ENCODE results near the gene TSPAN12. TPM values are rescaled to one million over a fixed set of nuclear protein-coding genes. Genes with fewer than 3 reads are reported as not detected.

The TSPAN12 gene
- total RNA-seq, 1 experiment from 2014 or later, result 17.7 TPM

DNA sequence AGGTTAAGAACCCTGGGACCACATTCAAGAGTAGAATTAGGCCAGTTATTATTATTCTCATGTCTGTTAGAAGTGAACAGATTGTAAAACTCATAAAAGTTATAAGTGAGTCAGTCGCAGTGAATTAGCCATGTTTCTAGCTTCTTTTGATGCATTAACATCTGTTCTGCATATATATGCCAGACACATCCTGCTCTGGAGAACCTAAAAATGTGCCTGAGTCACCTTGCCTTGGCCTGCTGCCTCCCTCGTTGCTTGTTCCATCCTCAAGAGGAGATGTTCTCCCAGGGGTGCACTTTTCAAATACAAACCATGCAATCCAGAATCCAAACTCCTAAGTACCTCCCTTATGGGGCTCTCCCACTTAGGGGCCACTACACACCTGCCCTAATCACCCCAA, 14.8 kb downstream of the TSPAN12 start:
- DNase-seq (ENCODE audit: low read depth), result peak; percentile 11

- no peak for DNase-seq (ENCODE audit: low read depth)
These were observed 15.8 kb downstream of the TSPAN12 start for GRCh38 chr7:120842121-120842621.

- no peak for DNase-seq (ENCODE audit: low read depth)
These were observed 16.3 kb downstream of the TSPAN12 start for GRCh38 chr7:120841608-120842007.

DNA sequence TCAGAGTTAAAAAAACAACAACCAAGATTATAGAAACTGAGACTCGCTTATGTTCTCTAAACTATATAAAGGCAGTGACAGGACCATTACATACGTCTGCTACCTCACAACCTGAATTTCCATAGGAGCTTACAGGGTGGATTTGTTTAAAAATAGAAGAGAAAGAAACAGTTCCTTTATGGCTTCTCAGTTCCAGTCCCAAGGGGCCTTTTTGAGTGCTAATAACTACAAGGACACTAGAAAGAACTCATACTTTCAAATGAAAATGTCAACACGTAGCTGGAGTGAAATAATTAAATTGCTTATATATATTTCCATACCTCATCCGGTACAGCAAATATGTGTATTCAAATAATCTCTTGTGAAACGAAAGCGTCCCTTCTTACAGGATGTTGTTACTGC, 19.7 kb downstream of the TSPAN12 start:
- DNase-seq (ENCODE audit: low read depth), result no peak

DNA sequence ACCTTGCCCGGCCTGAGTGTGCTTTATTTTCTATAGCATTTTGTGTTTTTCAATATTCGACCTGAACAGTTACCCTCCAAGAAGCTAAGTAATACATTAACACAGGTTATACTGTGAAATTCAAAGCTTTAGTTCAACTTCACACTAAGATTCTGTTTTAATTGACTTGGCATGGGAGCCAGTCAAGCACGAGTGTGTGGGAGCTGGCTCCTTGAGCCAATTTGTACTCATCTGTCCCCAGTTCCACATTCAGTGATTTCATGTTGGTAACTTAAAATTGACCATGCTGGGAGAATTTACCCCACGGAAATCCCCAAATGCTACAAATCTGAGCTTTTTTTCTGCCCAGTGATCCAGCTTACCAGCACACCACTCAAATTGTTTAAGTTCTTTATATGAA, 20.3 kb downstream of the TSPAN12 start:
- DNase-seq (ENCODE audit: low read depth), result no peak

DNA sequence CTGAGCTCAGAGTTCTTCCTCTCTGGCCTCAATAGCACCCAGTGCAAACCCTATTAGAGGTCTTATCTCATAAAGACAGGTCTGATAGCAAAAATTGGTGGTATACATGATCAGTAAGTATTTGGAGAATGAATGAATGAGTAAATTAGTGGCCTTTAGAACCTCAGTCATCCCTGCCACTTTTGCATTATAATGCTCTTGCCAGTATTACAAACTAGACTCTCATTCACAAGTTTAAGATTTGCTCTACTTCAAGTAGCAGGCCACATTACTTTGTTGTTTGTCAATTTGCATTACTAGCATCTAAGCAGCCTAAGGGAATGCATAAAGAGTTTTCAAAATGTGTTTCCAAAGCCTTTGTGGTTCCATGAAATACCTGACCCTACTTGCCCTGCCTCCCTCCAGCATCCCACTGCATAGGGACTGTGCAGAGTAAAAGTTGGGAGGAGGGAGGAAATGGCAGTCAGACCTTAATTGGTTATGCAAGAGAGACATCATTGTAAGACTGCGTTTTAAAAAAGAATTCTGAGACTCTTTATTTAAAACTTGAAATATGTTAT, 21.3 kb downstream of the TSPAN12 start:
- no peak for DNase-seq (ENCODE audit: low read depth)

DNA sequence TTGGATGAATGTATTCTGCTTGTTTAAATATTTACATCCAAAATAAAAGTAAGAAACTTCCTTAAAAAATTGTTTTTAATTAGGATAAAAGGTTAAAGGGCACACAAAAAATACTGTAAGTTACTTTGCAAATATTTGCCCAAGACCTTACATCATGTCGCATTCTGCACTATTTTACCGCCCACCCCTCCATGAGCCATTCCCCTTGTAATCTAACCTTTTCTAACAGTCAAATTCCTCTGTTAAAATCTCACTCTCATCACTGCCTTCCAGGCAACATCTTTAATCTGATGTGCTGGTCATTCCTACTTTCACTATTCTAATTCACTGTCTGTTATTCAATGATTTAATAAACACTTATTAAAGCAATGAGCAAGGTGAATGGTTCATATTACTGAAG, 23.2 kb downstream of the TSPAN12 start:
- no peak for DNase-seq (ENCODE audit: low read depth)

GRCh38 chr7:120833546-120833945, 24.4 kb downstream of the TSPAN12 start:
- DNase-seq (ENCODE audit: low read depth), result no peak

DNA sequence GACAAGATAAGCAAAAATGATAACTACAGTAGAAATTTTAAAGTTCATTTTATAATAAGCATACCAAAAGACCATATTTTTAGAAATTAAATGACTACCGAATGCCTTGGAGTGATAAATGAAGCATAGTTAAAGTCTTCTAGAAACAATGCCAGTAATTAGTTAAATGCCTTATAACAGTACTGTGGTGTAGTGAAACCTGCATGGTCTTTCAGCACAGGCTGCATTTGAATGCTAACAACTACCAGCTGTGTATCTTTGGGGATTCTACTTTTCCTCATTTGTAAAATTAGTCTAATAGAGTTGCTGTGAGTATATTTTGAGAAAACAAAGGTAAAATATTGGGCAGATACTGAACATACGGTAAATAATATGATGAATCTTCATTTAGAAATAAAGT, 25.1 kb downstream of the TSPAN12 start:
- DNase-seq (ENCODE audit: low read depth), result no peak

GRCh38 chr7:120831260-120831659, 26.7 kb downstream of the TSPAN12 start:
- DNase-seq (ENCODE audit: low read depth), result no peak

- no peak for DNase-seq (ENCODE audit: low read depth)
These were observed 28.5 kb downstream of the TSPAN12 start for GRCh38 chr7:120829487-120829886.

DNA sequence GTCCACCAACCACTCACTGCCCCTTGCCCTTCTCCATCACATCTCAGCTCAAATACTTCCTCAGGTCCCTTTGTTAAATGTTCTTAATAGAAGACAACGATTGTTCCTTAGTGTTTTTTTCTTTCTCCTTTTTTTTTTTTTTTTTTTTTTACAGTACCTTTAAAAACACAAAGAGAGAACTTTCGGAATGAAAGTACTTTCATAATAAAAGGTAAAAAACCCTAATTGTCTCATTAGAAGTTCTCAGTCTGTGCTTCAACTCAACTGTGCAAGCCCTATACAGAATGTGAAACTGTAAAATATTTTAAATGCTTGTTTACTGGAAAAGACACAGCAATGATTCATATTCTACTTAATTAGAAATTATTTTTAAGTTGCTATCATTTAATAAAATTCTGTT, 29.4 kb downstream of the TSPAN12 start:
- no peak for DNase-seq (ENCODE audit: low read depth)

- no peak for DNase-seq (ENCODE audit: low read depth)
These were observed 30.4 kb downstream of the TSPAN12 start for GRCh38 chr7:120827371-120828118.

DNA sequence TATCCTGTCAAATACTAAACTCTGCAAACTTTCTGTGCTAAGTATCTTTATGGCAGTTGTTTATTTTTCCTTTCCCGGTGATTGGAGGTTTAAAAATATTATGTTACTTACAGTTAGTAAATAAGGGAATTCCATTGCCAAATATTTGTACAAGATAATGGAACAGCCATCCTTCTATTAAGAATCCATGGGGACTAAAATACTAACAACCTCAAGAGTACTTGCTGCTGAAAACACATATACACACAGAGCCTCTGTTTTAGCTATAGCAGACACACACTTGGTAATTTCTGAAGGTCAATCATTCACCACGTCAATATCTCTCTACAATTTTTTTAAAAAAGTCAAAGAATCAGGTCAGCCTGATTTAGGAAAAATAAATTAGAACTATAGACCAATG, 32.4 kb downstream of the TSPAN12 start:
- DNase-seq (ENCODE audit: low read depth), result no peak

DNA sequence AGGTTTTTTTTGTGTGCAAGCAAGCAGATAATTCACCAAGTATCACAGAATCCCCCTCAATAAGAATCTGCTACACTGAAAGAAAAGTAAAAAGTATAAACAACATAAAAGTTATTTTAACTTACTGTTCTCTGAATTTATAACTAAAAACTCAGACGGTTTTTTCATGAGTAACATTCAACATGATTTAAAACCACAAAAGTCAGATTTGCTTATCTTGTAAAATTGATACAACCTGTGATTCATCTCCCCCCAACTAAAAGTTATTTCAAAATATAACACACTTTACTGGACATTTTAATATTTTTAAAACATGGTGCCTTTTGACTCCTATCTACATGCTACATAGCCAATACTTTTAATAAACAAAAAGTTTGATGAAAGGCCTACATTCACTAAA, 32.8 kb downstream of the TSPAN12 start:
- no peak for DNase-seq (ENCODE audit: low read depth)

GRCh38 chr7:120819861-120820260, 38.1 kb downstream of the TSPAN12 start:
- no peak for DNase-seq (ENCODE audit: low read depth)

DNA sequence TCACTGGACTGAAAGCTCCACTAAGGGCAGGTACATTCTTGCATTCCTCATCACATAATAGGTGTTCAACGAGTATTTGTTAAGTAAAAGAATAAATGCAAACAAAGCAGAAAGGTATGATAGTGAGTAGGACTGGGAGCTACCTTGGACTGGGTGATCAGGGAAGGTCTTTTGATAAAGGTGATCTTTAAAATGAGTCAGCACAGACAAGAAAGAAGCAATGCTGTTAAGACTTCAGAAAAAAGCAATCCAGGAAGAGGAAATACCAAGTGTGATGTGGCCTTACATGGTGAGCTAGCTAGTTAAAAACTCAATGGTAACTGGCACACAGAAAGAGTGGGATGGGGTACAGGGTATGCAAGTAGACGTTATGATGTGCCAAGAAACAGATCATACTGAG, 40.1 kb downstream of the TSPAN12 start:
- no peak for DNase-seq (ENCODE audit: low read depth)

DNA sequence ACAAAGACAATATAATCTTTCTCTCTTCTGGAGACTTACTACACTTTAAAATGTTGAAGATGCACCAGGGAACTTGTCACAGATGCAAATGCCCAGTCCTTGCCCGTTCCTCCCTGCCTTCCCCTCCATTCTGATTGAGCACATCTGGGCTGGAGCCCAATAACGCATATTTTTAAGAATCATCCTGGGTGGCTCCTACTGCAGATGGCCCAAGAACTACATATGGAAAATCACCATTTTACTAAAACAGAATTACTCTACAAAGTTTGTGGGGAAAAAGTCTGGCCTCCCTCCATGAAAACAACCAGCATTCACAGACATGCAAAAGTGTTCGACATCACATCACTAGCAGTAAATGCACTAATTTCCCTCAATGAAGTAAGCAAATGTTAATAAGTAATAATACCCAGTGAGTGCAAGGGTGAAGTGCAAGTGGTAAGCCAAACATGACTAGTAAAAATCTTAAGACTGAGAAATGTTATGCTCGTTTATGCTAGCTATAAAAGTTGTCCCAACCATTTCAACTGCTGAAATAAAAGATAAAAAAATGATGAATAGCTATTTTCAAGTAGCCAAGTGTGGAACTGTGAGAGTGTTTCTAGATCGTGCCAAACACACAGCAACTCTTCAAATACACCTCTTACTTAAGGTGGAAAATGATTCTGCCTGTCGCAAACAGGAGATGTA, 43.5 kb downstream of the TSPAN12 start:
- DNase-seq (ENCODE audit: low read depth), result no peak

DNA sequence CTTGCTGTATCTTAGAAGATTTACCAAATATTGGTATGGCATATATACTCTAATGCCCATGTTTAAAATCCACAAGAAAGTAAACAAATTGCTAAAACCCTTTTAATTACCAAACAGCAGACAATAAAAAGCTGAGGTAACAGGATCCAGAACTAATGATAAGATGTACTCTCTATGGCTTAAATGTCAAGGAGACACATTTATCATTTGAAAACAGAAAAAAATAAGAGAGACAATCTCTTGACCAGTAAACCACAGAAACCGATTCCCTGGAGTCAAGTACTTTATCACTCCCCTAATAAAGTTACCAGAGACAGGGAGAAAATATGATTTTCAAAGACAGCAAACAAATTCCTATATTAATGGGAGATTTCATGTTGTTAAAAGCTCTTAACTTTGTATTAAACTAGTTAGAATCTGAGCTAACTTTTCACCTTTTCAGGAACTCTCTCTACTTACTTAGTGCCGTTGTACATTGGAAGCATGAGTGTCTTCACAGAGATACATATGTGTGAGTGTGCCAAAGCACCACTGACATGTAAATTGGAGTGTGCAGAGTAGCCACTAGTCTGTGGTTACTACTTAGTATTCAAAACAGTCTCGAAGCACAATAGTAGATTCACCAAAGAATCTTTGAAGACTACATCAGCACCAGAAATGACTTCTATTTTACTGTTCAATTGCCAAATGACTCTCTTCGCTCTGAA, 44.2 kb downstream of the TSPAN12 start:
- no peak for DNase-seq (ENCODE audit: low read depth)

DNA sequence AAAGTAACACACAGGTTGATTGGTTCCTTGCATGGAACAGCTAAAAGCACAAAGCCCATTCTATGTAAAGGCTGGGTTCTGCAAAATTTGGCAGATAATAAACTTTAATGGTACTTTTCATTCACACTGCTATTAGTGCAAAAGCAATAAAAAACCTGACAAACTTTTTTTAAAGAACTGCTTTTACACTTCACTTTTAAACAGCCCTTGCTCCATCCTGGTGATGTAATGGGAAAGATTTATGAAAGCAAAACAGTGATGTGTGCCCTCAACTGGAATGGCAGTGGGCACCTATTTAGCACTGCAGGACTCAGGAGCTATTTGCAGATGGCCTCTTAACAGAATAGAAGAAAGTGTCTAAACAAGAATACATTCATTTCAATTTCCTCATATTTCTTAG, 44.9 kb downstream of the TSPAN12 start:
- no peak for DNase-seq (ENCODE audit: low read depth)

- no peak for DNase-seq (ENCODE audit: low read depth)
These were observed 48.7 kb downstream of the TSPAN12 start for GRCh38 chr7:120809260-120809659.

DNA sequence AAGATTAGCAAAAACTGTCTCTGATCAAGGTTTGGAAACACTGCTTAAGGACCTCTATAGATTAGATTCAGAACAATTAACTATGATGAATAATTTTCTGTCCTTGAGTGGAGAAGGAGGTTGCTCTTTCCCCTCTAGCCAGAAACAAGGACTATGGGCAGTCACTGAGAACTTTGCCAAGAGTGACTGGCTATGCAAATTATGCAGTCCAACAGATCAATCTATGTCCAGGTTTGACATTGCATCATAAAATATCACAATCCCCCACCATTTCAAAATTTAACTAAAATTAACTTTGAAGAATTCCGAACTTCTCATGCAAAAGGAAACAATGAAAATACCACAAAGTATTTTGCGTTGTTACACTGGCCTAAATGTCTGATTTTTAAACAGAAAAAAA, 50.6 kb downstream of the TSPAN12 start:
- DNase-seq (ENCODE audit: low read depth), result no peak

Data from Daoy (cell line).